Loucy (cell line): ENCODE results near the gene C3orf18.

ENCODE experiments used
- CTCF ChIP-seq: fragments of 200-600 bp; sonication (generic); conservative IDR thresholded peaks from 2 replicates; pipeline ENCODE4 v1.5.1; 2014; ENCODE audit warnings: mild to moderate bottlenecking, antibody characterized with exemption, low read length
- EZH2phosphoT487 ChIP-seq: fragments of 200-600 bp; IDR thresholded peaks from 2 replicates; pipeline ENCODE4 v1.6.1; 2018; ENCODE audit warnings: antibody characterized with exemption, mild to moderate bottlenecking, moderate library complexity, borderline replicate concordance

GRCh38 chr3:50607271-50608091, 39.9 kb upstream of the C3orf18 start:
- no peak for TF ChIP-seq CTCF
- TF ChIP-seq EZH2phosphoT487, result no peak
